Measurements from ENCODE around the gene NUPR2.

- TF ChIP-seq CTCF (IDR thresholded peaks at IDR 0.05): no peak
- TF ChIP-seq MAX (CRISPR knock-in tag; IDR thresholded peaks at IDR 0.05): no peak
- TF ChIP-seq ATF1 (CRISPR knock-in tag; IDR thresholded peaks at IDR 0.05): no peak
These were observed 24.6 kb downstream of the NUPR2 start for GRCh38 chr7:56091591-56091990.
